HG02642 (cell line): Measurements from ENCODE around the gene PAFAH2.
"Not testable (repeated sequence)": the region's sequence is repeated elsewhere in the genome, so short reads cannot be mapped to it uniquely, and the experiment has no call there.

ENCODE experiments used
- ATAC-seq: cut with Tn5 transposase; IDR thresholded peaks from one replicate; pipeline ENCODE4 v1.9.1; 2021; ENCODE audit warnings: mild to moderate bottlenecking; ENCODE audit not compliant: unreplicated experiment, poor library complexity

The PAFAH2 gene

DNA sequence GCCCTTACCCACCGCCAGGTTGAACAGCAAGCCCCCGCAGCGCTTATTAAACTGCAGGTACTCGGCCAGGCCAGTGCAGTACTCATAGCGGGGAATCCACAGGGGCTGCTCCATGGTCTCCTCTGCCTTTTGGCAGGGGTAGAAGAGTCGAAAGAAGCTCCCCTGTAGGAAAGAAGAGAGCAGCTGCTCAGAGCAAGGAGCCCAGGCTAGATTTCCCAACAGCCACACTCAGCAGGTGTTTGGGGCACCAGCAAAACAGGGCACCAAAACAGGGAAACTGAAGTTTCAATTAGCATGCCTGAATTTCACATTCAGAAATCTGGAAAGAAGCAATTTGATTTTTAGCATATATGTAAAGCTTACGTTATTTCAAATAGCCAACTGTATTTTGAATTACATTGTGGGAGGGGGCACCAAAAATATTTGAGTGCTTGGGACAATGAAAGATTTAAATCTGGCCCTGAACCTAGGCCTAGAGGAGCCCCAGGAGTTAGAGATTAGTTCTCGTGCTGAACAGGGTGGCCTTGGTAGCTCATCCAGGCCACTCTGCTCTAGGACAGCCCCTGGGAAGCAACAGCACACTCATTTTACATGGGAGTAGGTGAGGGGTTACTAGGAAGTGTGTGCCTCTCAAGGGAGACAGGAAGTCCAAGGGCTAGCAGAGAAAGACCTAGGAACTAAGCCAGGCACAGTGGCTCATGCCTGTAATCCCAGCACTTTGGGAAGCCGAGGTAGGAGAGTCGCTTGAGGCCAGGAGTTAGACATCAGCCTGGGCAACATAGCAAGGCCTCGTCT is 8.2 kb downstream of the PAFAH2 start:
- ATAC-seq, result no peak

DNA sequence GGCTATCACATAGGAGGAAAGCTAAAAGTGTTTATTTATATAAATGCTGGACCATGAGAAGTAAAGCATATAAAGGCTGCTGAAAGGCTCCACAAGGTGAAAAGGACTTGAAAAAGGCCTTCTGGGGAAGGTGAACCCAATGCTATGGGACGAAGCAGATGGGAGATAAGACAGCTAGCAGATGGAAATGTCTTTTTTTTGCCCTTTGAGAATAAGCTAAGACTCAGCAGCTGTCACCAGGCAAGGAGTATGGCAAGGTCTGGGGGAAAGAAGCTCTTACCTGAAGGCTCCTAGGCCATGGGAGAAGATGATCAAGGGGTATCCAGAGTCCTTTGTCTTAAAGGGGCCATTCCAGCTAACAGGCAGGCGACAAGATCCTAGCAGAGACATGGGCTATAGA is 9.9 kb downstream of the PAFAH2 start:
- ATAC-seq, result no peak

DNA sequence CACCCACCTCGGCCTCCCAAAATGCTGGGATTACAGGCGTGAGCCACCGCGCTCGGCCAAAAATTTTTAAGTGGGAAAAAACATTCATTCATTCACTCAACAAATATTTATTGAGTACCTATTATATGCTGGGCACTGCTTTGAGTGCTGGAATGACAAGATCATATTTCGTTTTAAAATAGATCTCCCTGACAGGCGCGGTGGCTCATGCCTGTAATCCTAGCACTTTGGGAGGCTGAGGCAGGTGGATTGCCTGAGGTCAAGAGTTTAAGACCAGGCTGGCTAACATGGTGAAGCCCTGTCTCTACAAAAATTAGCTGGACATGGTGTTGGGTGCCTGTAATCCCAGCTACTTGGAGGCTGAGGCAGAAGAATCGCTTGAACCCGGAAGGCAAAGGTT is 11.1 kb downstream of the PAFAH2 start:
- not testable (repeated sequence) for ATAC-seq

DNA sequence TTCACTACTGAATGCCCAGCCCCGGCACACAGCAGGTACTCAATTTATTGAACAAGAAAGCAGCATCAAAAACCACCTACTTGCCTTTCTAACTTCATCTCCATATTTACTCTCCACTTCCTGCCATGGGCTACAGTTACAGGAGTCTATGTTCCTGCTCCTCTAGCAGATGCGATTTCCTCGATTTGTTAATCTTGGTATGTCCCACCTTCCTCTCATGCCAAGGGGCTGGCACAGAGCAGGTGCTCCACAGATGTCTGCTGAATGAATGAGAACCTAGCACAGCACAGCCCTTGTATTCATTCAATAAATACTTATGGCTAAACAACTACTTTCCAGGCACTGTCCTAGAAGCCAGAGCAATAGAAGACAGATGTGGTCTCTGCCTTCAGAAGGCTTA is 12.2 kb downstream of the PAFAH2 start:
- ATAC-seq, result no peak

DNA sequence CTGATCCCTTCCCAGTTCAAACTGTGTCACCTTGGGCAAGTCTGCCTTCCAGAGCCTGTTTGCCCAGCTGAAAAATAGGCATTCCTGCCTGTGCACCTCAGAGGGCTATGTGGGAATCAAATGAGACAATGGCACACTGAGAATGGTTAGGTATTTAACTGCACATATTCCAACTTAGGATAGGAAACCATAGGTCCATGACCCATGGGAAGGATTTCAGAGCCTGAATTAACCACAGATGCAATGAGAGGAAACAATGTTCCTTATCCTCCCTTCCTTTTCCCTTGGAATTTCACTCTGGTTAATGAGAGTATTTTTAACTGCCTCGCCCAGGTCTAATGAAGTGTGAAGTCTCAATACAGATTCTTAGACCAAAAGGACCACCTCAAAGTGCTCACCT is 12.7 kb downstream of the PAFAH2 start:
- no peak for ATAC-seq

DNA sequence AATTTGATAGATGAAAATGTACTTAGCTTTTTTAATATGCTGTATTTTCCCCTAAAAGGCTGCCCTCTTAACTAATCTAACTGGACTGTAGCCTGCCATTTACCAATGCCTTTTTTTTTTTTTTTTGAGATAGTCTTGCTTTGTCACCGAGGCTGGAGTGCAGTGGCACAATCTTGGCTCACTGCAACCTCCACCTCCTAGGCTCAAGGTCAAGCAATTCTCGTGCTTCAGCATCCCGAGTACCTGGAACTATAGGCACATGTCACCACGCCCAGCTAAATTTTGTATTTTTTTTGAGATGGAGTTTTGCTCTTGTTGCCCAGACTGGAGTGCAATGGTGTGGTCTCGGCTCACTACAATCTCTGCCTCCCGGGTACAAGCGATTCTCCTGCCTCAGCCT is 18.7 kb downstream of the PAFAH2 start:
- no peak for ATAC-seq

DNA sequence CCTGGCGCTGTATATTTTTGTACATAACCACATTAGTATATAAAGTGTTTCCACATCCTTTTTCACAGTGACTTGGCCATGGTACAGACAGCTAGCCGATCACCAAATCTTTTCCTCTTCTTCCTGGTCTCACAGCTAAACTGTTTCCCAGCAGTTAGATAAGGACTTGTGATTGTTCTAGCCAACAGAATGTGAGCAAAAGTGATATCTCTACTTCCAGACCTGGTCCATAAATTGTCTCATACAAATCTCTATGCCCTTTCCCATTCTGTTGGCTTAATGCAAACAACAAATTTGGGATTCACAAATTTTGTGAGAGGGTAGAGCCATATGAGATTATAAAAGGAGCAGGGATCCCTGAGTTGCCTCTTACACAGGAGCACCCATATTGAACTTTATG is 19.5 kb downstream of the PAFAH2 start:
- no peak for ATAC-seq

DNA sequence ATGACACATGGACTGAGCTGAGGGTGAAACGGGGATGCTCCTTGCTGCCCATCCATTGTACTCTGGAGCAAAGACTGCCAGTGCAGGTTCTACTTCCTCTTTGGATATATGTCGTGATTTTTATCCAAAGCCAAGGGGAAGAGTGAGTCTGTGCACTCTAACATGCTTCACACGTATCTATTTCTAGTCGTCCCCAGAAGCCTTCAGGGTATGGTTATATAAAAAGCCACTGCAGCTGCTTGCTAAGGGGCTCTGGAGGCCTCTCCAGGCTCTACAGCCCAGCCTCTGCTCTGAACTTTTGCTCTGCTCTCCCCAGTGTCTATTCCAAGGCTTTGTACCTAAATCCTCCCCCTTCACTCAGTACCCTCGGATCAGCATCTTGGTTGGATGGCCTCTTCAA is 20.1 kb downstream of the PAFAH2 start:
- ATAC-seq, result no peak

DNA sequence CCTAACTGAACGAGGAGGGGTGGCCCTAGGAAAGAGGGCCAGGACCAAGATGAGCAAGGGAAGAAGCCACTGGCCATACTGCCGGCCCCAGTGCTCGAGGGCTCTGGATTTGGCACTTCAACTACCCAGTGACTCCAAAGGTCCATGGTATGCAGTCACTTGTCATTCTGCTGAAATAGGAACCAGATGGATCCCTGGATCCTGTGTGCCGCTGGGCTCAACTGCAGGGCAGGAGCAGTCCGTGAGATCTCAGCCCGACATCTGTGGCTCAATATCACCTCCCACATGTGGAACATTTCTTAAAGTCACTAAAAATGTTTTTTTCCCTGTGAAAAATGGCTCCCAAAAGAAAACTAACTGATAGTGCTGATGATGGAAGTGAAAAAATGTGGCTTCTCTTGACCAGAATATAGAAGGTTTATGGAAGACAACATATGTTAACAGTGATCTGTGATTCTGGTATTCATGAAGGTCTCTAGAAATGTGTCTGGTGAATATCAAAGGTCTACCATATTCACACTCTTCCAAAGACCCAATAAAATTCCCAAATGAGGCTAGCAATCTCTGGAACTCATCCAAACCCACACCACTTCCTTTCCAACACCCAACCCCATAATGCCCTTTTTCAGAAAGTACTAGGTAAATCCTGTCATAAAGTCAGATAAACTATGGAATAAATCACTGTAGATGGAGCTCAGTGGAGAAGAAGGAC is 24.1 kb downstream of the PAFAH2 start:
- no peak for ATAC-seq

DNA sequence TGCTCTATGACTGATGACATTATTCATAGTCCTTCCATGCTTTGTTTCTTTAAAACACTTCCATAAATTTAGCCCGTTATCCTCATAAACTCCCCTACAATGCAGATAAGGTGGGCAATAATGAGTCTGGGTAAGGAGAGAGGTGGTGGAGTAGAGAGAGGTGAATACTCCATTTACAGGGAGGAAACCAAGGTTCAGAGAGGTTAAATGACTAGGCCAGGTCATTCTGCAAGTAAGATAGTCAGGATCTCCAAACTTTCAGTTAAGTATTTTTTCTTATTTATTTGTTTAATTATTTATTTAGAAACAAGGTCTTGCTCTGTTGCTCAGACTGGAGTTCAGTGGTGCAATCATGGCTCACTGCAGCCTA is 26.1 kb downstream of the PAFAH2 start:
- ATAC-seq, result no peak

DNA sequence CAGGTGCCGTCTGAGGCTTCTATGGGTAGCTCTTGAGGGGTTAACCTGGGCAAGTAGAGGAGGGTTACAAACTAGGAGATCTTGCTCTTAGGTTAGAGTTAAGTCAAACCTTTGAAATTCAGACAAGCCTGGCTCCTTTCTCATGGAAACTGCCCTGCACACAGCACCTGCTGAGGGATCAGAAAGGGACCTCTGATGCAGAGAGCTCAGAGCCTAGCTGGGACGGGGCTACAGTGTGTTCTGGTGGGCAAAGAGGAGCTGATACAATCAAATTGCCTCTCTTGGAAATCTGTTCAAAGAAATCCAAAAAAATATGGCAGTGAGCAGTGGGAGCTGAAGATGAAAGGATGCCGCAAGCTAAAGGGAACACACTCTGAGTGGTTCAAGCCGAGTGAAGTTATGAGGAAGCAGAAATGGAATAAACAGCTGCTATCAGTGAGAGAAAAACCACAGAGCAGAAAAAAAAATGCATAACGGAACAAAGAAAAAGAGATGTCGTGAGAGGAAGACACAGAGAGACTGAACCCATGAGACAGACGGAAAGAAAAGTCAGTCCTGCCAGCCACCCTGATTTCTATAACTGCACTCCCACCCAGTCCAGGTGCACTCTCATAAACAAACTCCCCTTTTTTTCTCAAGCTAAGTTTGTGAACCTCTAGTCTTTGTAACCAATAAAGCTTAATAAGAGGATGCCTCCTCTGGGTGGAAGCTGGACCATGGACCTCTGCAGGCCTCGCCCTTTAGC is 26.6 kb downstream of the PAFAH2 start:
- no peak for ATAC-seq

DNA sequence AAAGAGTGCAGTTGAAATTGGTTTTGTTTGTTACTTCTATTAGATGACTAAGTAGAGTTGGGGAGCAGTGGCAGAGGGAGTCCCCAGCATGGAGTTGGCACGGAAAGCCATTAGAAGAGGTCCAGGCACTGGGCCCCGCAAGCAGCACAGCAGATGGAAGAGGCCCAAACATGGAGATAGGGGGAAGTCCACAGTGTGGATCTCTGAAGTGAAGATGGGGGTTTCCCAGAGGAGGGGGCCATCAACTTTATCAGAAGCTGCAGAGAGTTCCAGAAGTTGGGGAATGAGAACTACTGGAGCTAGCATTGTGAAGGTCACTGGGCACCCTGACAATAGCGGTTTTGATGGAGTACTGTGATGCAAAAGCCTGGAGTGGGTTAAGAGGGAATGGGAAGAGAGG is 30.6 kb downstream of the PAFAH2 start:
- ATAC-seq, result no peak

DNA sequence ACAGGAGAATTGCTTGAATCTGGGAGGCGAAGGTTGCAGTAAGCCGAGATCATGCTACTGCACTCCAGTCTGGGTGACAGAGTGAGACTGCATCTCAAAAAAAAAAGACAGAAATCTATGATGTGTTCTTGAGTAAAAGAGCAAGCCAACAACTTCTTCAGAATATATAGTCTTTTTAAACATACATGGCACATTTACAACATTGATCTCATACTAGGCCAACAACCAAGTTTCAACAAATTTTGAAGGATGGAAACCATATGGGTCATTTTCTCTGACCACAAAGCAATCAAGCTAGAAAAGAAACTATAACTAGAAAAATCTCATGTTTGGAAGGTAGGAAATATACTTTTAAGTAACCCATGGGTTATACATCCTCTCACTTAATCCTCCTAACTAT is 38.3 kb downstream of the PAFAH2 start:
- no peak for ATAC-seq

DNA sequence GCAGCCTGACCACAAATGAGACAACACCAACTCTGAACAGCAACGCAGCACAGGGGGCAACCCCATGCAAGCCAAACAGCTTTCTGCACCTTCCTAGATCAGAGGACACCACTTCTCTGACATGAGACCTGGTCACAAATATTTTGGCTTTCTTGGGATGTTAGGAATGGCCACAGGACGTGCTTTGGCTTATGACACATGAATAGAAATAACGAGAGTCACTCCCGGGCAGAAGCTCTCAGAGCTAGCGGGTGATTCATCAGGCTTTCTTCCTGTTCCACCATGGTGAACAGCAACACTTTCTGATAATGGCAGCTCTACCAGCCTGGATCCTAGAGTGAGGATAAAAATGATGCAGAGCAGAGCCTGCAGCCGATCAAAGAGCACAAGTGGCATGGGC is 39.4 kb downstream of the PAFAH2 start:
- ATAC-seq, result no peak

DNA sequence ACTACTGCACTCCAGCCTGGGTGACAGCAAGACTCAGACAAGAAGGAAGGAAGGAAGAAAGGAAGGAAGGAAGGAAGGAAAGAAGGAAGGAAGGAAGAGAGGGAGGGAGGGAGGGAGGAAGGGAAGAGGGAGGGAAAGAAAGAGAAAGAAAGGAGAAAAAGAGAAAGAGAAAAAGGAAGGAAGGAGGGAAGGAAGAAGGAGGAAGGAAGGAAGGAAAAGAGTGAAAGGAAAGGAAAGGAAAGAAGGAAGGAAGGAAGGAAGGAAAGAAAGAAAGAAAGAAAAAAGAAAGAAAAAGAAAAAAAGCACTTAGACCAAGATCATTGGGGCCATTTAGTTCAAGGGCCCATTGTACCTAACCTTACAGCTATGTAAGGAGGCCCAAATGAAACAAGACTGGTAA is 42.3 kb downstream of the PAFAH2 start:
- ATAC-seq, result no peak

DNA sequence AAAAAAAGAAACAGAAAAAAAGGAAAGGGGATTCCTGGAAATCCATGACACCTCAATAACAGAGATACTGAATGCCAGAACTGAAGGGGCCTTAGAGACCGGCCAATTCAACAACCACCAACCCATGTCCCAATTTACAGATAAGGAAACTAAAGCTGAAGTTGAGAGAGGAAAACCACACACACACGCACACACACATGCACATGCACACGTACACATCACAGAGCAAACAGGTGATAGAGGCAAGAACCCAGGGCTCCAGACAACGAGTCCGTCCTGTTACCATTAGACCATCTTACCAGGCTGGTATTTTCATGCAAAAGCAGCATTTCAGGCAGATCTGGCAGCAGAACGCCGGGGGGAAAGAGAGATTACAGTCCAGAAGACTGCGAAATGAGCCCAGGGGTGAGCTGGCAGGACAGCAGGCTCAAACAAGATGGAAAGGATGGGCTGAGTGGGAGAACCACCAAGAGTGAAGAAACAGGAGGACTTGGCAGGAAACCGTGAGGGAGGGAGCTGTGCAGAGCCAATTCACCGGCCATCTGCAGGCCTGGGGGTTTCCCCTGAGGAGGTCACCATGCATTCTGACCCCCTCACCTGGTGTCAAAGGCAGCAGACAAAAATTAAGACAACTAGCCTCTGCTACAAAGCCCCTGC is 43.5 kb downstream of the PAFAH2 start:
- no peak for ATAC-seq

DNA sequence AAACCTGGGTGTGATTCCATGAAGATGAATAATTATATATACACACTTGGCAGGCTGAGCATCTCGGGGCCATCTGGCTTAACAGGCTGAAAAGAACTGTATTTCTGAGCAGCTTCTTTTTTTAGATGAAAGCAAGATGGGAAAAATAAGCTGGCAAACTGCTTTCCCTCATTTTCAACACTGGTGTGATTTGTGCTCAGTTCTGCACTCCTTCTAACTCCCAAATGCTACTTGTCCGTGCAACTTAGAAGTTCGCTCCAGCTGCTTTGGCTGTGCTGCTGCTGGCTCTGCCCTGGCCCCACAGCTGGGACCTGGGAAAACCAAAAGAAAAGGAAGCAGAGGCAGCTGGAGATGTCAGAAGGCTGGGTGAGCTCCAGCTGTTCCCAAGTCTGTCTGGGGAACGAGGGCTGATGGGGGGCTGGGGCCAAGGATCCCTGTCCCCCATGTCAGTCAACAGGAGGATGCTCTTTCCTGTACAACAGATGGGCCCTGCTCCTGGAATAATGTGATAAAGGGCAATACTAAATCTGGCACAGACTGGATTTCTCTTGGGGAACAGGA is 44.9 kb downstream of the PAFAH2 start:
- ATAC-seq, result no peak

DNA sequence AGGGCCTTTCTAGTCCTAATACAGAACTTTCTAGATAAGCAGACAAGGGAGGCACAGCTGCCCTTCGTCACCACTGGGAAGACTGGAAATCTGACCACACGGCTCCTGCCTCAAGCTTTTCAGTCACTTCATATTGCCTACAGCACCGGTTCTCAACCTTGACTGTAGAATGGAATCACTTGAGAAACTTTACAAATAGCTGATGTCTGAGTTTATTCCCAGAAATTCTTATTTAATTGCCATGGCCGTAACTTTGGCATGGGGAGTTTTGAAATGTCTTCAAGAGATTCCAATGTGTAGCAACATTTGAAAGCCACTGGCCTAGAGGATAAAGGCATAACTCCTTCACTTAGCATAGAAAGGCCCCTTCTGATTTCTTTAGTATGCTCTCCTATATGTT is 49.2 kb downstream of the PAFAH2 start:
- ATAC-seq, result no peak

DNA sequence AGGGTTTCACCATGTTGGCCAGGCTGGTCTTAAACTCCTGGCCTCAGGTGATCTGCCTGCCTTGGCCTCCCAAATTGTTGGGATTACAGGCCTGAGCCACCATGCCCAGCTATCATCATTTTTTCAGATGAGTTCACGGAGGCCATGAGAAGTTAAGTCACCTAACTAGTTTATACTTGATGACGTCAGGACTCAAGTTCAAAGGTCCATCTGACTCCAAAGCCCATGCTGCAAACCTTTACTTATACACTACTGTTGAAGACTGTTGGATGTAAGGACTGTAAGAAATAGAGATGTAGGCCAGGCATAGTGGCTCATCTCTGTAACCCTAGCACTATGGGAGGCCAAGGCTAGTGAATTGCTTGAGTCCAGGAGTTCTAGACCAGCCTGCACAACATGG is 50.8 kb downstream of the PAFAH2 start:
- ATAC-seq, result no peak

DNA sequence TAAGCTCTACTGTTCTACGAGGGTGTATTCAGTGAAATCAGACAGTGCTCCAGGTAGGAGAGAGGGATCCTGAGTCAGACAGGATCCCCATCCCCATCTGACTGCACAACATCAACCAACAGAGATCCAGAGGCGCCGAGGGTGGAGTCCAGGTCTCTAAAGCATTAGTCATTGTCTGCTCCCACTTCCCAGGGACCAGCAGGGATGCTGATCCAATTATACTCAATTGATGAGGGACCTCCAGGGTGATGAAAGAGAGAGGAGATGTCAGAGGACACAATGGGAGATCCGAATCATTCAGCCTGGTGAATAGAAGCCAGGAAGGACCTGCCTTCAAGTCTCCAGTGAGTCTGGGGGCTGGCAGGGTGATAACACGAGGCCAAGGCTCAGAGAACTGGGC is 52.1 kb downstream of the PAFAH2 start:
- ATAC-seq, result no peak

DNA sequence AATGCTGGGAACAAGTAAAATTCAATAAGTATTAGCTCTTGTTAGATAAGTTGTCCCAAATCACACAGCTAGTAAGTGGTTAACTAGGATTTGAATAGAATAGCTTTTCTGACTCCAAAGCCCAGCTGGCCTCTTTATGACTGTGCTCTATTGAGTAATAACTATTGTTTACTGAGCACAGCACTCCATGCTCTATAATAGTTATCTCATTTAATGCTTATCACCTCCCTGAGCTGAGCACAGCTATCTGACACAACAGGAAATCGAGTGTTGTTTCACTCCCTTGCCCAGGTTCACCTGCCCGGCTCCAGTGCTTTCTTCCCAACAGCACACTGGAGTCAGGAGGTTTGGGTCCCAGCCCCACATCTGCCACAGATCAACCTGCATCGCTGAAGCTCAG is 52.9 kb downstream of the PAFAH2 start:
- no peak for ATAC-seq
